Lower lobe of right lung (tissue), 2 donors: ENCODE data around the gene ADAM12. TPM values are rescaled to one million over a fixed set of nuclear protein-coding genes. Genes with fewer than 3 reads are reported as not detected.

Source experiments
- ATAC-seq, 2 donors: fragments of 200-7000 bp; cut with Tn5 transposase; one replicate each; pipeline ENCODE4 v1.9.1; 2020 to 2022; ENCODE audit warnings: mild to moderate bottlenecking in 2 of 2, moderate library complexity in 2 of 2
- DNase-seq: peaks from one replicate; pipeline ENCODE4 v3.0.0-alpha.2; 2020
- H3K27ac ChIP-seq: fragments of 200-600 bp; one replicate; pipeline ENCODE4 v1.8.0; 2022
- H3K27me3 ChIP-seq: fragments of 200-600 bp; one replicate; pipeline ENCODE4 v1.8.0; 2022; ENCODE audit warnings: low read depth
- H3K36me3 ChIP-seq: fragments of 200-600 bp; one replicate; pipeline ENCODE4 v1.8.0; 2022; ENCODE audit warnings: mild to moderate bottlenecking
- H3K4me1 ChIP-seq: fragments of 200-600 bp; one replicate; pipeline ENCODE4 v1.8.0; 2022
- H3K4me3 ChIP-seq: fragments of 200-600 bp; one replicate; pipeline ENCODE4 v1.8.0; 2022; ENCODE audit warnings: mild to moderate bottlenecking
- H3K9me3 ChIP-seq: fragments of 200-600 bp; one replicate; pipeline ENCODE4 v1.8.0; 2022
- intact Hi-C: fragments of 100-400 bp; cut with DNase I; formaldehyde crosslinking; loops from one replicate; pipeline ENCODE4 v1.11.0; 2022
- total RNA-seq: library from RNA; stranded (reverse); fragmentation: NEBNext Ultra II Directional; extraction: Animal tissue kit (Norgen Biotek cat#: 25700); gene quantifications from one replicate; pipeline ENCODE4 v1.2.1, GENCODE V29; 2021
- TF ChIP-seq, protein P1 (sequence below): fragments of 200-600 bp; IDR thresholded peaks from one replicate; pipeline ENCODE4 v1.8.0; 2022; ENCODE audit warnings: antibody characterized with exemption, mild to moderate bottlenecking
- donor health status: DM: no; HTN: yes; CAD: no; lungs with severe emphysema.

The ADAM12 gene
- total RNA-seq, 1 donor from 2014 or later = 0.92 TPM

DNA sequence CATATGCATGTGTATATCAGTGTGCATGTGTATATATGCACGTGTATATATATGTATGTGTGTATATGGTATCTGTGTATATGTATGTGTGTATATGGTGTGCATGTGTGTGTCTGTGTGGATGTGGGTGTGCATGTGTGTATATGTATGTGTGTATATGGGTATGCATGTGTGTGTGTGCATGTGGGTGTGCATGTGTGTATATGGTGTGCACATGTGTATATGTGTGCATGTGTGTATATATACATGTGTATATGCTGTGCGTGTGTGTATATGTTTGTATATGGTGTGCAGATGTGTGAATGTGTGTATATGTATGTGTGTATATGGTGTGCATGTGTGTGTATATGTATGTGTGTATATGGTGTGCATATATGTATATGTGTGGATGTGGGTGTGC, 245.2 kb downstream of the ADAM12 start:
- Histone ChIP-seq H3K27ac (no peak overlapping the region), H3K4me1 (no peaks in the 10 kb centered on the region), H3K27me3 (no peaks in the 10 kb centered on the region), H3K36me3 (no peaks in the 10 kb centered on the region), H3K4me3 (no peak overlapping the region), H3K9me3 (no peaks in the 10 kb centered on the region)
- intact Hi-C loops = no loop called here
- DNase-seq (no peak), ATAC-seq (no peak)
- TF ChIP-seq, protein P1, sequence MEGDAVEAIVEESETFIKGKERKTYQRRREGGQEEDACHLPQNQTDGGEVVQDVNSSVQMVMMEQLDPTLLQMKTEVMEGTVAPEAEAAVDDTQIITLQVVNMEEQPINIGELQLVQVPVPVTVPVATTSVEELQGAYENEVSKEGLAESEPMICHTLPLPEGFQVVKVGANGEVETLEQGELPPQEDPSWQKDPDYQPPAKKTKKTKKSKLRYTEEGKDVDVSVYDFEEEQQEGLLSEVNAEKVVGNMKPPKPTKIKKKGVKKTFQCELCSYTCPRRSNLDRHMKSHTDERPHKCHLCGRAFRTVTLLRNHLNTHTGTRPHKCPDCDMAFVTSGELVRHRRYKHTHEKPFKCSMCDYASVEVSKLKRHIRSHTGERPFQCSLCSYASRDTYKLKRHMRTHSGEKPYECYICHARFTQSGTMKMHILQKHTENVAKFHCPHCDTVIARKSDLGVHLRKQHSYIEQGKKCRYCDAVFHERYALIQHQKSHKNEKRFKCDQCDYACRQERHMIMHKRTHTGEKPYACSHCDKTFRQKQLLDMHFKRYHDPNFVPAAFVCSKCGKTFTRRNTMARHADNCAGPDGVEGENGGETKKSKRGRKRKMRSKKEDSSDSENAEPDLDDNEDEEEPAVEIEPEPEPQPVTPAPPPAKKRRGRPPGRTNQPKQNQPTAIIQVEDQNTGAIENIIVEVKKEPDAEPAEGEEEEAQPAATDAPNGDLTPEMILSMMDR = no peak

DNA sequence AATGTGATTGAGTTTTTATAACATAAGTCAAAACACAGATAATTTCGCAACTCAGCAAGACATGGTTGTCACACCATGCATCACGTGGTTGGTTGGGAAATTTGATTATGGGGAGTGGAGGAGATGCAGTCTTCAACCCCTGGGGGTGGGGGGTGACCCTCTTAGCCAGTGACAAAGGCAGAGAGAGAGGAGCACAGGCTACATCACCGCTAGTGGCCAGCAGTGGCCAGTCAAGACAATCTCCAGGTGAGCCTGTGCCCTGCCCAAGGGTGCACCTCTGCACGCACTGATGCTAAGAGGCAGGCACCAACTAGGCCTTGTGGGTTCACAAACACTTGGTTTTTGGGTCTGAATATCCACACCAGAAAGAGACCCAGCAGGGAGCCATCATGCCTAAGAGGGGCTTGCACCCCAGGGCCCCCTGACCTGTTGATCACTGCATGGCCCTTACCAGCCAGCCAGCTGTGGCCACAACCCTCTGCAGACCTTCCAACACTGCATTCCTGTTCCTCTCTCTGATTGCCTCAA, 247.5 kb downstream of the ADAM12 start:
- ATAC-seq (peak in 1 of 2 donors; percentile 34), DNase-seq (no peak)
- intact Hi-C loops = no loop called here

DNA sequence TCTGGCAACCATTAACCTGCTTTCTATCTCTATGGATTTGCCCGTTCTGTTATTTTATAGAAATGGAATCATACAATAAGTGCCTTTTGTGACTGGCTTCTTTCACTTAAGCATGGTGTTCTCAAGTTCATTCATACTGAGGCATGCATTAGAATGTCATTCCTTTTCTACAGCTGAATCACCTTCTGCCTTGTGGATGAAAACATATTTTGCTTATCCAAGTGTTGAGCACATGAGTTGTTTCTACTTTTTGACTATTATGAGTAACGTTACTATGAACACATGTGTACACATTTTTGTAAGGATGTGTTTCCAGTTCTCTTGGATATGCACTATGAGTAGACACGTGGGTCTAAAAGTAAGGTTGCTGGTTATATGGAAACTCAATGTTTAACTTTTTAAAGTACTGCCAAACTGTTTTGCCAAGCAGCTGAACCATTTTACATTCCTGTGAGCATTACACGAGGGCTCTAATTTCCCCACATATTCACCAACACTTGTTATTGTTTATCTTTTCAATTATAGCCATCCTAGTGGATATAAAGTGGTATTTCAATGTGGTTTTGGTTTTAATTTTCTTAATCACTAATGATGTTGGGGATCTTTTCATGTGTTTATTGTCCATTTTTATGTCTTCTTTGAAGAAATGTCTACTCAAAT, 250.6 kb downstream of the ADAM12 start:
- intact Hi-C loops = no loop called here
- H3K36me3 ChIP-seq = no peaks in the 10 kb centered on the region

More for the DNA sequence above, 247.5 kb downstream of the ADAM12 start:
- H3K4me3 ChIP-seq = no peak overlapping the region
- H3K9me3 ChIP-seq = no peaks in the 10 kb centered on the region
- H3K27ac ChIP-seq = no peak overlapping the region
- no peaks in the 10 kb centered on the region for H3K27me3 ChIP-seq
- no peaks in the 10 kb centered on the region for H3K36me3 ChIP-seq
- TF ChIP-seq, protein P1 = no peak
- peaks cover 6% of the 10 kb centered on the region for H3K4me1 ChIP-seq

DNA sequence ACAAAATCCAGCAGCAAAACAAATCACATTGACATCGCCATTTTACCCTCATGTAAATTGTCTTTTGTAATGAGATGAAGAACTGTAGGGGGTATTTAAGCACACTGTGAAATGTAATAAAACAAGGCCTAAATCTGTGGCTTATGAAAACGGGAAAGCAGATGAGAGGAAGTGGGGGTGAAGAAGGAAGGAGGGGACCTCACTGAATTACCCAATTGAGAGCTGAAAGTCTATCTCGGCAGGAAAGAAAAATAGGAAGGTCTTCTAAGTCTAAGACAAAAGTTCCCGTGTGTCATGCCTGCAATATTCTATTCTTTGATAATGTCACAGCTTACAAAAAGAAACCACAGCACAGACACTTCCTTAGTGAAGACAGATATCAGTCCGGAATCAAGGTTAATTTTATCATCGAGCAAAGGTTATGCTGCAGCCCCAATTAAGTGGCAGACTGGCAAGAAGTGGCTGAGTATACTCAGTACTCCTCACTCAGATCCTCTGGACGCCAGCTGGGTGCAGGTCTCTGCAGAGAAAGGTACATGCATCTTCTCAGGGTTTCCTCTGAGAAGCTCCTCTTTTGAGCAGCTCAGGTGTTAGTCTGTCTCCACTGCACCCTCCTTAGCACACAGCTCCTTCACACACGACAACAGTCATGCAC, 252.2 kb downstream of the ADAM12 start:
- peaks cover 17% of the 10 kb centered on the region for H3K4me1 ChIP-seq
- intact Hi-C loops = no loop called here
- H3K36me3 ChIP-seq = no peaks in the 10 kb centered on the region
- no peaks in the 10 kb centered on the region for H3K27me3 ChIP-seq
- no peaks in the 10 kb centered on the region for H3K9me3 ChIP-seq
- TF ChIP-seq, protein P1 = no peak
- ATAC-seq (peak in 1 of 2 donors; percentile 26), DNase-seq (no peak)
- H3K27ac ChIP-seq = no peak overlapping the region
- H3K4me3 ChIP-seq = no peak overlapping the region

More for the DNA sequence above, 250.6 kb downstream of the ADAM12 start:
- Histone ChIP-seq H3K4me3 (no peak overlapping the region), H3K9me3 (no peaks in the 10 kb centered on the region), H3K27me3 (no peaks in the 10 kb centered on the region), H3K4me1 (peaks cover 17% of the 10 kb centered on the region), H3K27ac (no peak overlapping the region)
- TF ChIP-seq, protein P1 = no peak
- DNase-seq (no peak), ATAC-seq (no peak)

DNA sequence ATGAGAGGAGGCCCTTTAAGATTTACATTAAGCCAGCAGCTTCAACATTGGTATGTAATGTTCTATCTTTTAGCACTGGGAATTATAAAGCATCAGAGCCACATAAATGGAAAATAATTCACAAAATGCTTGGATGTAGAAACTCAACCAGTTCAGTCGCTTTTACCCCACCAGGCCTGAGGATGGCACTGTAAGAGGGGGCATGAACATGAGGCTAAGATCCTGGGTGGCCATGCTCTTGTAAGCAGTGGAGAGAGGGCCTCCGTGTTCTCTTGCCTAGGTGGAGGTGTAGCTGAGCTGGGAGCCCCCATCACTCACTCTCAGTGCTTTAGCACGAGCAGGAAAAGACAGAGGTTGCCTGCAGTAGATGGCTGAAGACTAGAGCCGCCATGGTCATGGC, 253.1 kb downstream of the ADAM12 start:
- ATAC-seq = no peak
- intact Hi-C loops = no loop called here
- H3K27me3 ChIP-seq = no peaks in the 10 kb centered on the region

More for the DNA sequence above, 253.1 kb downstream of the ADAM12 start:
- no peak for DNase-seq
- no peak overlapping the region for H3K27ac ChIP-seq
- H3K4me1 ChIP-seq = peaks cover 17% of the 10 kb centered on the region
- H3K4me3 ChIP-seq = no peak overlapping the region
- no peaks in the 10 kb centered on the region for H3K36me3 ChIP-seq
- TF ChIP-seq, protein P1 = no peak
- H3K9me3 ChIP-seq = no peaks in the 10 kb centered on the region
